Heart left ventricle (tissue), 16 donors: ENCODE measurements around the gene RBL1. TPM values are rescaled to one million over a fixed set of nuclear protein-coding genes. Genes with fewer than 3 reads are reported as not detected.

Source experiments
- ATAC-seq, 4 donors: fragments of 200-7000 bp; cut with Tn5 transposase; one replicate each; pipeline ENCODE4 v1.9.1; 2020 to 2022; ENCODE audit warnings: moderate library complexity in 4 of 4, mild to moderate bottlenecking in 3 of 4, moderate number of reproducible peaks in 1 of 4
- DNase-seq, 5 donors: peaks; one replicate each; pipeline ENCODE4 v3.0.0-alpha.2; 2020
- H3K27ac ChIP-seq, 12 donors: fragments of 200-600 bp; sonication (generic) in 4 of 12; one replicate each; pipeline versions ENCODE4 v1.5.0 to v1.8.0; 2016 to 2022; ENCODE audit warnings: mild to moderate bottlenecking in 2 of 12
- H3K27me3 ChIP-seq, 9 donors: fragments of 200-600 bp; sonication (generic) in 2 of 9; one replicate each; pipeline versions ENCODE4 v1.5.1 to v1.8.0; 2016 to 2022; ENCODE audit warnings: mild to moderate bottlenecking in 3 of 9
- H3K36me3 ChIP-seq, 9 donors: fragments of 200-600 bp; sonication (generic) in 2 of 9; one replicate each; pipeline versions ENCODE4 v1.5.0 to v1.8.0; 2018 to 2022; ENCODE audit warnings: mild to moderate bottlenecking in 2 of 9
- H3K4me1 ChIP-seq, 12 donors: fragments of 200-600 bp; sonication (generic) in 4 of 12; one replicate each; pipeline versions ENCODE4 v1.5.0 to v1.8.0; 2016 to 2022; ENCODE audit warnings: mild to moderate bottlenecking in 3 of 12
- H3K4me3 ChIP-seq, 12 donors: fragments of 200-600 bp; sonication (generic) in 4 of 12; one replicate each; pipeline versions ENCODE4 v1.5.0 to v1.8.0; 2017 to 2022; ENCODE audit warnings: mild to moderate bottlenecking in 9 of 12, moderate library complexity in 4 of 12
- H3K9me3 ChIP-seq, 12 donors: fragments of 200-600 bp; sonication (generic) in 4 of 12; one replicate each; pipeline versions ENCODE4 v1.5.0 to v1.8.0; 2016 to 2022; ENCODE audit warnings: mild to moderate bottlenecking in 1 of 12
- CTCF ChIP-seq, 12 donors: fragments of 200-600 bp; sonication (generic) in 4 of 12; IDR thresholded peaks; one replicate each; pipeline versions ENCODE4 v1.5.0 to v1.8.0; 2018 to 2022; ENCODE audit warnings: antibody characterized with exemption in 12 of 12, mild to moderate bottlenecking in 5 of 12
- POLR2A ChIP-seq, 2 donors: fragments of 450-650 bp; IDR thresholded peaks; one replicate each; pipeline ENCODE4 v1.6.1; 2017; ENCODE audit warnings: antibody characterized with exemption in 2 of 2, mild to moderate bottlenecking in 2 of 2, moderate library complexity in 2 of 2
- WGBS, 4 donors: extraction: QIAGEN DNeasy Blood & Tissue Kit in 2 of 4; methylation state at CpG; one replicate each; pipeline versions ENCODE4 v1.1.5 to v1.1.7; 2013 to 2018; 5-methylcytosine and 5-hydroxymethylcytosine counted together
- intact Hi-C, 10 donors: fragments of 100-400 bp; cut with DNase I; formaldehyde crosslinking; loops; one replicate each; pipeline versions ENCODE4 v1.11.1 to v1.14.2; 2022
- polyA plus RNA-seq, 2 donors: library from polyadenylated mRNA; stranded (reverse); fragments of 200-250 nt; gene quantifications; one replicate each; pipeline ENCODE4 v1.2.3, GENCODE V29; 2013
- total RNA-seq, 9 donors: library from RNA; depleted of rRNA in 2 of 9; stranded (reverse); fragments of >200 nt in 2 of 9; fragmentation: NEBNext Ultra II Directional in 3 of 9; extraction: Animal tissue kit (Norgen Biotek cat#: 25700) in 3 of 9; gene quantifications; one replicate each; pipeline versions ENCODE4 v1.1.0 to v1.2.4, GENCODE V29; 2016 to 2023
- donor health status: ischemic (EF 13 %, LVEDD 7.1; RV severe dilation, severe dysfunction).
- donor health status: healthy with polysubstance abuse.
- donor health status: DM: no; HTN: yes; CAD: no.
- donor health status: DM: no; HTN: no; CAD: no.
- donor health status: ischemic (EF 25% LVEDD 6.9; RV normal size, moderate dysfunction).
- donor health status: ischemic (EF 25% LVEDD 5.7; RV mildly dilated, moderate dysfunction).
- donor health status: healthy.
- donor health status: DM: yes; HTN: yes; CAD: no.
- donor health status: ischemic (EF 35%, LVEDD 5.7; RV mildly dilated, moderate dysfunction).
- donor health status: nonischemic (EF 11% LVEDD 7.7; RV severe dilation, severe dysfunction).
- donor health status: DM: yes; HTN: yes; CAD: no.
- donor health status: PGD.
- donor health status: ischemic (EF 29% LVEDD 5.4; RV normal size, mild dysfunction).
- donor health status: nonischemic (EF 23%, LVEDD 6.1; RV moderate dilation, normal function).

RBL1 gene
- total and polyA plus RNA-seq, 11 donors, result 1.0 to 6.7 (median 3.4) TPM

- ATAC-seq, result peak in 1 of 4 donors; percentile 19
Observed at GRCh38 chr20:36950414-36951197, 145.2 kb downstream of the RBL1 start.

More at GRCh38 chr20:36950414-36951197, 145.2 kb downstream of the RBL1 start:
- no peaks in the 10 kb centered on the region for H3K27me3 ChIP-seq
- intact Hi-C loops, result loop anchor here in 2 of 10 donors (5.0 kb wide), 2 partner anchors 142 to 227 kb away; partner anchors contain the start of genes MROH8 (in 1 of the 2) and RPN2 (in 1 of the 2)
- TF ChIP-seq POLR2A (IDR thresholded peaks at IDR 0.05), result no peak
- TF ChIP-seq CTCF (IDR thresholded peaks at IDR 0.05), result no peak
- 4 to 7% (median 5%) methylated on average over 13 to 24 of the region's 24 CpGs for WGBS, 4 donors
- peak in 2 of 5 donors; percentile 35 to 36 for DNase-seq
- peak overlapping the region; percentile 85 to 100 (median 93) for H3K4me3 ChIP-seq
- no peaks in the 10 kb centered on the region for H3K9me3 ChIP-seq
- H3K4me1 ChIP-seq, result peaks cover 3 to 65% (median 11%) of the 10 kb centered on the region in 12 donors
- H3K27ac ChIP-seq, result peak overlapping the region; percentile 83 to 98 (median 90)
- H3K36me3 ChIP-seq, result peaks cover 0 to 13% (median 8%) of the 10 kb centered on the region in 9 donors

Other genes with a start within 250 kb of the RBL1 start
- not detected for gene TLDC2, start 219.9 kb downstream of the RBL1 start, total RNA-seq
- gene TLDC2, start 219.9 kb downstream of the RBL1 start, polyA plus RNA-seq, result under 1 TPM in 1 of 2 donors, not detected in 1; 0.15 TPM
- gene SAMHD1, start 144.3 kb downstream of the RBL1 start, total RNA-seq, result 100 to 1,000 TPM in 1 of 9 donors, 10 to 100 TPM in 8; 13.9 to 164 (median 47.0) TPM
- gene SAMHD1, start 144.3 kb downstream of the RBL1 start, polyA plus RNA-seq, result 10 to 100 TPM; 25.3 to 39.3 TPM
- 100 to 1,000 TPM in 5 of 9 donors, 10 to 100 TPM in 4; 74.6 to 174 (median 105) TPM for gene RPN2, start 83.3 kb upstream of the RBL1 start, total RNA-seq
- gene RPN2, start 83.3 kb upstream of the RBL1 start, polyA plus RNA-seq, result 100 to 1,000 TPM in 1 of 2 donors, 10 to 100 TPM in 1; 36.3 to 206 TPM
- 1 to 10 TPM; 3.5 to 8.1 (median 5.5) TPM for gene MROH8, start 83.6 kb upstream of the RBL1 start, total RNA-seq
- gene MROH8, start 83.6 kb upstream of the RBL1 start, polyA plus RNA-seq, result 1 to 10 TPM; 1.4 to 3.5 TPM
- gene GHRH, start 165.8 kb upstream of the RBL1 start, total RNA-seq, result not detected
- not detected for gene GHRH, start 165.8 kb upstream of the RBL1 start, polyA plus RNA-seq
- gene MANBAL, start 193.7 kb upstream of the RBL1 start, total RNA-seq, result 10 to 100 TPM; 14.0 to 25.6 (median 20.4) TPM
- gene MANBAL, start 193.7 kb upstream of the RBL1 start, polyA plus RNA-seq, result 10 to 100 TPM; 19.2 to 54.9 TPM